GM12878 (cell line): ENCODE results near the gene EIF2S1. TPM values are rescaled to one million over a fixed set of nuclear protein-coding genes. Genes with fewer than 3 reads are reported as not detected.
"Not testable (repeated sequence)": the region's sequence is repeated elsewhere in the genome, so short reads cannot be mapped to it uniquely, and the experiment has no call there.

Experiments used
- ATAC-seq: fragments of 200-7000 bp; cut with Tn5 transposase; 3 replicates; pipeline ENCODE4 v1.9.1; 2020; ENCODE audit warnings: mild to moderate bottlenecking, moderate library complexity
- BruUV-seq: library from RNA; stranded (reverse); fragments of 400-500 nt; replicated peaks from 2 replicates; lab custom pipeline; 2021; lab: Mats Ljungman, UMichigan
- CTCF ChIA-PET: fragments of 300-600 bp; sonication (Branson Sonifier 250); formaldehyde crosslinking; extraction: SDS; loops from one replicate; lab custom pipeline; 2021; ENCODE audit warnings: inconsistent platforms; lab: Yijun Ruan, JAX
- POLR2A ChIA-PET: fragments of 350-600 bp; formaldehyde crosslinking; extraction: SDS; loops from one replicate; lab custom pipeline; 2021; ENCODE audit warnings: inconsistent platforms; lab: Charles Lee
- RAD21 ChIA-PET: fragments of 300-600 bp; sonication (Branson Sonifier 250); formaldehyde crosslinking; loops from one replicate; lab custom pipeline; 2023; ENCODE audit warnings: antibody characterized with exemption; ENCODE audit not compliant: unreplicated experiment; lab: Charles Lee
- SMC1A ChIA-PET: fragments of 300-600 bp; sonication (Branson Sonifier 250); formaldehyde crosslinking; loops from one replicate; lab custom pipeline; 2023; ENCODE audit not compliant: unreplicated experiment, uncharacterized antibody; lab: Charles Lee
- DNase-seq: peaks from one replicate; pipeline ENCODE4 v3.0.0-alpha.2; 2011; ENCODE audit warnings: low read depth, low spot score
- FAIRE-seq: peaks from 3 replicates; lab custom pipeline; 2011; peaks lifted over from hg19 to GRCh38; lab: Jason Lieb, UNC
- H2AFZ ChIP-seq: 2 replicates; pipeline ENCODE4 v1.6.0; 2011; ENCODE audit warnings: low read depth, low read length, control low read depth; ENCODE audit not compliant: control insufficient read depth
- H3K27ac ChIP-seq: 2 replicates; pipeline ENCODE4 v1.5.1; 2011; ENCODE audit warnings: control low read depth; ENCODE audit not compliant: control insufficient read depth, insufficient read depth
- H3K27me3 ChIP-seq, 2 experiments: replicated peaks in 1 of 2; 2 replicates each; pipeline versions ENCODE4 v1.6.0 to v1.6.1; 2011; ENCODE audit warnings: low read length in 1 of 2; ENCODE audit not compliant: control insufficient read depth in 2 of 2, insufficient read depth in 2 of 2
- H3K36me3 ChIP-seq, 2 experiments: 2 replicates each; pipeline ENCODE4 v1.5.1; 2011; ENCODE audit warnings: low read length in 1 of 2; ENCODE audit not compliant: control insufficient read depth in 2 of 2, insufficient read depth in 2 of 2
- H3K4me1 ChIP-seq: 2 replicates; pipeline ENCODE4 v1.6.1; 2011; ENCODE audit warnings: mild to moderate bottlenecking, low read length, moderate library complexity, mixed read lengths; ENCODE audit not compliant: control insufficient read depth, insufficient read depth
- H3K4me2 ChIP-seq: 2 replicates; pipeline ENCODE4 v1.6.0; 2011; ENCODE audit warnings: control low read depth; ENCODE audit not compliant: control insufficient read depth, insufficient read depth
- H3K4me3 ChIP-seq: fragments of 200-600 bp; sonication (generic); 2 replicates; pipeline ENCODE4 v1.5.1; 2016
- H3K79me2 ChIP-seq: 2 replicates; pipeline ENCODE4 v1.6.0; 2011; ENCODE audit warnings: low read length; ENCODE audit not compliant: control insufficient read depth, insufficient read depth
- H3K9ac ChIP-seq: 2 replicates; pipeline ENCODE4 v1.8.0; 2011; ENCODE audit warnings: low read length, control low read depth, mixed read lengths; ENCODE audit not compliant: control insufficient read depth, insufficient read depth
- H3K9me3 ChIP-seq: replicated peaks from 3 replicates; pipeline ENCODE4 v1.5.1; 2011; ENCODE audit warnings: mild to moderate bottlenecking, low read length; ENCODE audit not compliant: control insufficient read depth, insufficient read depth
- H4K20me1 ChIP-seq: 2 replicates; pipeline ENCODE4 v1.6.0; 2011; ENCODE audit not compliant: control insufficient read depth, insufficient read depth
- TAF1 ChIP-seq: IDR thresholded peaks from 2 replicates; pipeline ENCODE4 v1.6.1; 2011; ENCODE audit warnings: mild to moderate bottlenecking, low read depth, low read length, borderline replicate concordance
- WGBS: methylation state at CpG from one replicate; pipeline ENCODE4 v1.1.6; 2016; ENCODE audit warnings: low lambda C conversion rate; ENCODE audit not compliant: insufficient replicate concordance, insufficient coverage; ENCODE audit errors: missing lambda C conversion rate; 5-methylcytosine and 5-hydroxymethylcytosine counted together
- in situ Hi-C: fragments of 300-500 bp; cut with MboI; formaldehyde crosslinking; loops from 9 replicates; pipeline ENCODE4 v1.14.3; 2018; ENCODE audit warnings: mixed read lengths
- intact Hi-C: fragments of 100-400 bp; cut with micrococcal nuclease; formaldehyde crosslinking; loops from one replicate; pipeline ENCODE4 v1.14.2; 2022; ENCODE audit not compliant: unreplicated experiment
- polyA plus RNA-seq, 11 experiments: library from polyadenylated mRNA; depleted of rRNA in 4 of 11; unstranded in 6 of 11; stranded (reverse) in 5 of 11; fragments of >200 nt; fragmentation: Nextera tagmentation in 4 of 11; fragmentation: Illumina TruSeq in 1 of 11; extraction: Ambion mirVana in 4 of 11; extraction: Trizol in 1 of 11; gene quantifications; 1 replicate in 1 of 11; 2 replicates in 10 of 11; pipeline versions ENCODE4 v1.2.1 to v1.2.3, GENCODE V29; 2011 to 2016; ENCODE audit warnings: inconsistent platforms in 2 of 11, missing spikeins in 2 of 11, low read depth in 1 of 11
- total RNA-seq, 4 experiments: library from RNA; depleted of rRNA in 3 of 4; stranded (reverse); fragments of >200 nt in 3 of 4; fragmentation: Illumina TruSeq in 1 of 4; extraction: Trizol in 1 of 4; gene quantifications; 2 replicates each; pipeline versions ENCODE4 v1.2.1 to v1.2.3, GENCODE V29; 2013 to 2021
- TF ChIP-seq, protein P1 (sequence below): fragments of 450-650 bp; conservative IDR thresholded peaks from 2 replicates; pipeline ENCODE4 v1.6.1; 2017; ENCODE audit warnings: mild to moderate bottlenecking, moderate library complexity

The EIF2S1 gene
- total and polyA plus RNA-seq, 10 of the 15 experiments (the other 5 are each of a cell fraction or from before 2014, with no cell fraction given): 155 to 563 (median 262) TPM

DNA sequence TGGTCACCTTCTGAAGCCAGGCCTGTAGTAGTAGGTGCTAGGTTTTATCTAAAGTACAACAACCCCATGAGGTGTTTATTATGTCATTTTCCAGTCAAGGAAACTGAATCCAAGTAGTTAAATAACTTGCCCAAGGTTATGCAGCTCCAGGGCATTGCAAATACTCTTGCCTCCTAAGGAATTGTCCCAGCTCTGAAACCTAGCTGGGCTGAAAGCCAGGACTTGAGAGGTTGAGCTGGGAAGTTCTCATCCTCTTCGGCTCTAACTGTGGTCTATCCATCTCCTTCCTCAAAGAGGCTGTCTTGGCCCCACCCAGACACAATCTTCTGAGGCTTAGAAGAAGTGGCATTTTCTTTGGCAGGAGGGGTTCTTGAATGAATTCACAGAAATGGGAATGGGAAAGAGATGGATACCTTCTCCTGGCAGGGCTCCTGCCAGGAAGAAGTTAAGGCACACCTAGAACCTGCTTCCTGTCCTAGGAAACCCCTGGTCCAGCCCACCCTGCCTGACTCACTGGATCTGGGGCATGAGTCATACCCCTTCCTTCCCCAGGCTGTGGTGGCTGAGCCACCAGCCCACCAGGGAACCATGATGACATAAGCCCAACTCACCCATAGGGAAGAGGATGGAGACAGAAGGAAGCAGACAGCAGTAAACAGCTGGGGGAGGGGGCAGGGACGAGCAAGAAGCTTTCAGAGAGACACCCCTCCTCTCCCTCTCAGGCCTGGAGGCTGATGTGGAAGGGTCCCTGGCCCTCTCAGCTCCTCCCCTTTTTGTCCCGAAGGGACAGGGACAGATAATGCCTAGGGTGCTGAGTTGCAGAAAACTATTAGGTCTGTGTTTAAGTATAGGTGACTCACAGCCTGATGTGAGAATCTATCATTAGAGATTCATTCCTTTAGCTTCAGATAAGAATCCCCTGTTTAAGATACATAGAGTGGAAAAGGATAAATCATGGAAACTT lies 54.0 kb downstream of the EIF2S1 start (continued):
- TF ChIP-seq TAF1: no peak

DNA sequence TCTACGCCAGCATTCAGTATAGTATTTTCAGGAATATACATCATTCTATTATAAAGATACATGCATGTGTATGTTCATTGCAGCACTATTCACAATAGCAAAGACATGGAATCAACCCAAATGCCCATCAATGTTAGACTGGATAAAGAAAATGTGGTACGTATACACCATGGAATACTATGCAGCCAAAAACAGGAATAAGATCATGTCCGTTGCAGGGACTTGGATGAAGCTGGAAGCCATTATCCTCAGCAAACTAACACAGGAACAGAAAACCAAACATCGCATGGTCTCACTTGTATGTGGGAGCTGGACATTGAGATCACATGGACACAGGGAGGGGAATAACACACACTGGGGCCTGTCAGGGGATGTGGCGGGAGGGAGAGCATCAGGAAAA lies 55.5 kb downstream of the EIF2S1 start:
- intact Hi-C loops, H3K79me2 ChIP-seq, H3K27me3 ChIP-seq, H2AFZ ChIP-seq, DNase-seq, H4K20me1 ChIP-seq, BruUV-seq, H3K27ac ChIP-seq, H3K4me2 ChIP-seq, H3K4me1 ChIP-seq, H3K36me3 ChIP-seq, H3K9ac ChIP-seq, in situ Hi-C loops, POLR2A ChIA-PET, H3K4me3 ChIP-seq, ATAC-seq, FAIRE-seq, H3K9me3 ChIP-seq: not testable (repeated sequence)
- RAD21 ChIA-PET: interaction anchor here (1.6 to 2.8 kb wide), 2 partner anchors 12 to 156 kb away, joined by 4 to 7 read pairs; no protein-coding TSS in a partner anchor
- CTCF ChIA-PET: interaction anchor here (9.3 to 21.1 kb wide), 2 partner anchors 12 to 159 kb away, joined by 52 to 583 read pairs; no protein-coding TSS in a partner anchor
- SMC1A ChIA-PET: interaction anchor here (0.9 kb wide), 2 partner anchors 11 to 156 kb away, joined by 3 read pairs; no protein-coding TSS in a partner anchor
- WGBS: 74% methylated on average over 5 of the region's 5 CpGs

DNA sequence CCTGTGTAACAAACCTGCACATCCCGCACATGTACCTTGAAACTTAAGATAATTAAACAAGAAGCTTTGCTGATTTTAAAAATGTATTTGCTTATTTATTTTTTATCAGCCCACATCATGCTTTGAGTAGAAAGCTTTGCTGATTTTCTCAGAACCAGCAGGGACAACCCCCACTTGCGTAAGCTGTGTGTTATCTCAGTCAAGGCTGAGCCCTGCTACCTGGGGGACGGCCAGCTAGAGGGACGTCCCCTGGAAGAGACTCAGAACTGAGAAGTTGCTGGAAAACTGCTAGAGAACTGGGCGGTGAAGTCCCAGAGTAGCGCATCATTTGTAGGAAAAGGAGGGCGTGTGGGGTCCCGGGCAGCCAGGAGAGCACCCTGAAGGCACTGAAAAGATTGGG lies 56.0 kb downstream of the EIF2S1 start:
- POLR2A ChIA-PET: no interaction called here
- in situ Hi-C loops (no loop called here), intact Hi-C loops (no loop called here)
- Histone ChIP-seq H3K4me1 (no peaks in the 10 kb centered on the region), H4K20me1 (no peaks in the 10 kb centered on the region), H3K27me3 (no peaks in the 10 kb centered on the region; a peak in 1 of 4 replicates), H3K36me3 (no peaks in the 10 kb centered on the region), H3K9me3 (no peaks in the 10 kb centered on the region), H3K27ac (no peak overlapping the region), H3K9ac (no peak overlapping the region), H3K4me3 (no peak overlapping the region), H2AFZ (no peak overlapping the region), H3K79me2 (no peaks in the 10 kb centered on the region), H3K4me2 (no peak overlapping the region)
- WGBS: 52% methylated on average over 8 of the region's 8 CpGs
- RAD21 ChIA-PET: interaction anchor here (1.6 to 2.8 kb wide), 2 partner anchors 12 to 155 kb away, joined by 4 to 7 read pairs; no protein-coding TSS in a partner anchor
- no TSS peak for BruUV-seq
- ATAC-seq: no peak
- SMC1A ChIA-PET: interaction anchor here (0.9 kb wide), 2 partner anchors 10 to 155 kb away, joined by 3 read pairs; no protein-coding TSS in a partner anchor
- TF ChIP-seq, protein P1, sequence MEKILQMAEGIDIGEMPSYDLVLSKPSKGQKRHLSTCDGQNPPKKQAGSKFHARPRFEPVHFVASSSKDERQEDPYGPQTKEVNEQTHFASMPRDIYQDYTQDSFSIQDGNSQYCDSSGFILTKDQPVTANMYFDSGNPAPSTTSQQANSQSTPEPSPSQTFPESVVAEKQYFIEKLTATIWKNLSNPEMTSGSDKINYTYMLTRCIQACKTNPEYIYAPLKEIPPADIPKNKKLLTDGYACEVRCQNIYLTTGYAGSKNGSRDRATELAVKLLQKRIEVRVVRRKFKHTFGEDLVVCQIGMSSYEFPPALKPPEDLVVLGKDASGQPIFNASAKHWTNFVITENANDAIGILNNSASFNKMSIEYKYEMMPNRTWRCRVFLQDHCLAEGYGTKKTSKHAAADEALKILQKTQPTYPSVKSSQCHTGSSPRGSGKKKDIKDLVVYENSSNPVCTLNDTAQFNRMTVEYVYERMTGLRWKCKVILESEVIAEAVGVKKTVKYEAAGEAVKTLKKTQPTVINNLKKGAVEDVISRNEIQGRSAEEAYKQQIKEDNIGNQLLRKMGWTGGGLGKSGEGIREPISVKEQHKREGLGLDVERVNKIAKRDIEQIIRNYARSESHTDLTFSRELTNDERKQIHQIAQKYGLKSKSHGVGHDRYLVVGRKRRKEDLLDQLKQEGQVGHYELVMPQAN: no peak
- no peak for FAIRE-seq
- DNase-seq: no peak
- CTCF ChIA-PET: interaction anchor here (0.6 to 21.1 kb wide), 4 partner anchors 12 to 158 kb away, joined by 3 to 583 read pairs (median 28); no protein-coding TSS in a partner anchor
